GM12801 (cell line): Measurements from ENCODE around the gene TEKT2.

ENCODE experiments used
- CTCF ChIP-seq: IDR thresholded peaks from one replicate; pipeline ENCODE4 v1.5.1; 2011; ENCODE audit warnings: control low read depth; ENCODE audit not compliant: insufficient read length; ENCODE audit errors: extremely low read depth

Gene TEKT2

DNA sequence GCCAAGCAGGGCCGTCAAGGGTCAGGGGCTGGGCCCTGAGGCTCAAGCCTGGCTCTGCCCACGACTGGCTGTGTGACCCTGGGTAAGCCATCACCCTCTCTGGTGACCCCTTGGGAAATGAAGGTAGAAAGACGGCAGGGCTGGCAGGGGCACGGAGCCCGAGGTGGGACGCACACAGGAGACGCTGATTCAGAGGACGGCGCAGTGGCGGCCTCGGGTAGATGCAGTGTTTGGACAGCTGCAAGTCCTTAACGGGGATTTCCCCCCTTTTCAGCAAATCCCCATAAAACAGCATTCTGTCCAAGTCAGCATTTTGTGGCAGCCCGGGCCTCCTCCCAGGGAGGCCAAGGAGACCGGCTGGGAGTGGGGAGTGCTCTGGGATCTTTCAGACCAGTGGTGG, 24.4 kb downstream of the TEKT2 start:
- TF ChIP-seq CTCF, result no peak

- TF ChIP-seq CTCF, result no peak
Observed at GRCh38 chr1:36109041-36109679, 25.3 kb downstream of the TEKT2 start.

DNA sequence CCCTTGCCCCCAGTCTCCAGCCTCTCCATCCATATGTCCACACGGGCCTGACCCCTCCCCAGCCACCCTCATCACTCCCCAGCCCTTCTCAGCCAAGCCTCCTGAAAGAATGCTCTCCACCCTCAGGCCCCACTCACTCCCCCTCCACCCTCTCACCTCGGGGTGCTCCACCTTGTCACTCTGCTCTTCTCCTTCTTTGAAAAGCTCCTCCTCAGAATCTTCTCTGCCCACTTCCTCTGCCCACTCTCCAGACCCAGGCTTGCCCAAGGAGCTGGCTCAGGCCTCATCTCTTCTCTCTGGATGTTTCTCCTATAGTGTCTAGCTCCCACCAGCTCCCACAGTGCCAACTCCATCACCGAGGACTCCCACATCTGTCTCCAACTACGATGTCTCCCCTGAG, 27.3 kb downstream of the TEKT2 start:
- TF ChIP-seq CTCF, result no peak

DNA sequence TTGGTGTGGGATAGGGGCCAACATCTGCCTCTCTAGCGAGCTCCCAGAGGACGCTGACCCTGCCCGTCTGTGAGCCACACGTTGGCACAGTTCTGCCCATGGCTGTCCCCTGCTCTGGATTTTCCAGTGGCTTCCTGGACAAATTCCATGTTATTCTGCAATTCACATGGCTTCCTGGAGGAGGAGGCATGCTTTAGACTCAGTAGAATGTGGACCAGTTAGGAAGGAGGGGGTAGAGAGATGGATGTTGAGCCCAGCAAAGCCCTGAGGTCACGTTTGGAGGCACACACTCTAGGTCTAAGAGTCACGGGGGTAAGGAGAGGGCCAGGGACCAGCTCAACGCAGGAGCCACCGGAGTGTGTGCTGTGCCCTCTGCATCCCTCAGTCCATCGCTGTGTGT, 28.9 kb downstream of the TEKT2 start:
- TF ChIP-seq CTCF, result no peak

DNA sequence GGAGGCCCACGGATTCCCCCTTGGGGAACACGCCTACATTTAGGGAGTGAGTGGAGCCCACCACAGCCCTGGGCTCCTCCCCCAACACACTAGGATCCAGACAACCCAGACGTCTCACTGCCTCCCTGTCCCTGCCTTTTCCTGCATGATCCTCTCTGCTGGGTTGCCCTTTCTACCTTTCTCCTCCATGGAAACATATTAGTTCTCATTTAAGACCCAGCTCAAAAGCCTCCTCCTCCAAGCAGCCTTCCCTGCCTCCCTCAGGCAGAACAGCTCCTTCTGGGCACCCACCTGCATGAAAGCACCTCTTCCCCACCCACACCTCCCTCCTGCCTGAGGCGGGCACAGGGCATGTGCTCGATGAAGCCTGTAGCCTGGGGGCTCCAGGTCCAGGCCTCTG, 30.5 kb downstream of the TEKT2 start:
- no peak for TF ChIP-seq CTCF

DNA sequence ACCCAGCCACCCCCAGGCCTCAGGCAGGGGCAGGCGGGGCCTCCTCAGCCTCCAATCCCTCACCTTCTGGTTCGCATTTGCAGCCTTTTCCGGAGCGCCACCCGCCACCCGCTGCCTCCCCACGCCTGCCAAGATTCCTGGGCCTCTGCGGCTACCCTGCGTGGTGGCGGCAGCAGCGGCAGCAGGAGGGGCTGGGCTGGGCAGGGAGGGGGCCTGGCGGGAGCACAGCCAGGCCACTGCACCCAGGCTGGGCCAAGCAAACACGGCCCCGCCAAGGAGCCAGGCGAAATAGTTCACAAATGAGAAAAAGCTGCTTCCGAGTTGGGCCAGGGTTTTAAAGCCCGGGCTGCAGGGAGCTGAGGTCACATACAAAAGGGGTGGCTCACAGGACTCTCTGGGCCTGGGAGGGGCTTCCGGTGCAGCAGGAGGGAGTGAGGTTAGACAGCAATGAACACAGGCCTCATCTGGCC, 31.3 kb downstream of the TEKT2 start:
- TF ChIP-seq CTCF, result no peak

GRCh38 chr1:36115931-36116330, 32.0 kb downstream of the TEKT2 start:
- TF ChIP-seq CTCF, result no peak
